HepG2 (cell line): Measurements from ENCODE around the gene PLSCR3. TPM values are rescaled to one million over a fixed set of nuclear protein-coding genes. Genes with fewer than 3 reads are reported as not detected.
A peak's percentile ranks its signal among the peaks of the same experiment; 100 is the strongest.

ENCODE experiments used
- ADNP ChIP-seq: sonication (generic); formaldehyde crosslinking; IDR thresholded peaks from 2 replicates; pipeline ENCODE4 v1.4.0; 2020; ENCODE audit warnings: missing genetic modification reagents
- AGO1 ChIP-seq: fragments of 200-400 bp; formaldehyde crosslinking; IDR thresholded peaks from 2 replicates; pipeline ENCODE4 v1.6.1; 2017; ENCODE audit warnings: mild to moderate bottlenecking, low read depth, low read length, moderate library complexity; ENCODE audit not compliant: poor library complexity, severe bottlenecking
- ATF7 ChIP-seq, 2 experiments: fragments of 450-650 bp in 1 of 2; sonication (generic) in 1 of 2; formaldehyde crosslinking in 1 of 2; IDR thresholded peaks; 2 replicates each; pipeline versions ENCODE4 v1.4.0 to v1.6.1; 2016 to 2020; ENCODE audit warnings: antibody characterized with exemption in 1 of 2, mild to moderate bottlenecking in 1 of 2, missing genetic modification reagents in 1 of 2
- BRCA1 ChIP-seq: sonication (generic); formaldehyde crosslinking; IDR thresholded peaks from 2 replicates; pipeline ENCODE4 v1.4.0; 2020; ENCODE audit warnings: missing genetic modification reagents
- HIVEP1 ChIP-seq: sonication (generic); formaldehyde crosslinking; IDR thresholded peaks from 2 replicates; pipeline ENCODE4 v1.4.0; 2020; ENCODE audit warnings: mild to moderate bottlenecking, missing genetic modification reagents
- KDM6A ChIP-seq: IDR thresholded peaks from 2 replicates; pipeline ENCODE4 v1.6.1; 2016; ENCODE audit warnings: low read depth
- RXRB ChIP-seq: IDR thresholded peaks from 2 replicates; pipeline ENCODE4 v1.6.1; 2016; ENCODE audit warnings: borderline replicate concordance, missing genetic modification reagents, missing compliant biosample characterization
- TARDBP ChIP-seq: sonication (generic); formaldehyde crosslinking; IDR thresholded peaks from 2 replicates; pipeline ENCODE4 v1.8.0; 2022; ENCODE audit warnings: mild to moderate bottlenecking, missing genetic modification reagents
- TCF12 ChIP-seq, 2 experiments: fragments of 450-650 bp in 1 of 2; sonication (generic) in 1 of 2; formaldehyde crosslinking in 1 of 2; IDR thresholded peaks; 2 replicates each; pipeline versions ENCODE4 v1.6.1 to v1.8.0; 2017 to 2022; ENCODE audit warnings: antibody characterized with exemption in 1 of 2, mild to moderate bottlenecking in 1 of 2, missing genetic modification reagents in 1 of 2, moderate library complexity in 1 of 2
- THYN1 ChIP-seq: sonication (generic); formaldehyde crosslinking; IDR thresholded peaks from 2 replicates; pipeline ENCODE4 v1.8.1; 2023; ENCODE audit warnings: low read depth, mild to moderate bottlenecking, moderate library complexity, missing genetic modification reagents, borderline replicate concordance
- ZFP41 ChIP-seq: sonication (generic); formaldehyde crosslinking; IDR thresholded peaks from 2 replicates; pipeline ENCODE4 v1.4.0; 2020; ENCODE audit warnings: mild to moderate bottlenecking, missing genetic modification reagents, borderline replicate concordance
- ZIK1 ChIP-seq: sonication (generic); formaldehyde crosslinking; IDR thresholded peaks from 2 replicates; pipeline ENCODE4 v1.5.0; 2020; ENCODE audit warnings: mild to moderate bottlenecking, low read depth, missing genetic modification reagents, borderline replicate concordance
- ZNF225 ChIP-seq: sonication (generic); formaldehyde crosslinking; IDR thresholded peaks from 2 replicates; pipeline ENCODE4 v1.4.0; 2020; ENCODE audit warnings: mild to moderate bottlenecking, missing genetic modification reagents
- ZNF589 ChIP-seq: sonication (generic); formaldehyde crosslinking; conservative IDR thresholded peaks from 2 replicates; pipeline ENCODE4 v1.8.0; 2022; ENCODE audit warnings: mild to moderate bottlenecking, moderate library complexity, missing genetic modification reagents
- ZNF724P ChIP-seq: sonication (generic); formaldehyde crosslinking; IDR thresholded peaks from 2 replicates; pipeline ENCODE4 v1.8.0; 2022; ENCODE audit warnings: missing genetic modification reagents, borderline replicate concordance
- ZSCAN12 ChIP-seq: sonication (generic); formaldehyde crosslinking; IDR thresholded peaks from 2 replicates; pipeline ENCODE4 v1.9.0; 2021; ENCODE audit warnings: mild to moderate bottlenecking, missing genetic modification reagents
- ZSCAN9 ChIP-seq: IDR thresholded peaks from 2 replicates; pipeline ENCODE4 v1.6.1; 2016; ENCODE audit warnings: borderline replicate concordance
- polyA plus RNA-seq, 8 experiments: library from polyadenylated mRNA; depleted of rRNA in 3 of 8; stranded (reverse) in 7 of 8; unstranded in 1 of 8; fragments of >200 nt; fragmentation: Illumina TruSeq in 4 of 8; extraction: Trizol in 4 of 8; gene quantifications; 2 replicates each; pipeline versions ENCODE4 v1.2.1 to v1.2.3, GENCODE V29; 2011 to 2016; ENCODE audit warnings: low read depth in 4 of 8, missing spikeins in 1 of 8, mixed read lengths in 1 of 8; ENCODE audit not compliant: insufficient read depth in 1 of 8
- total RNA-seq, 5 experiments: library from RNA; depleted of rRNA; stranded (reverse); fragments of >200 nt; fragmentation: Illumina TruSeq; extraction: Trizol; gene quantifications; 2 replicates each; pipeline ENCODE4 v1.2.3, GENCODE V29; 2016; ENCODE audit warnings: low read depth in 1 of 5
- TF ChIP-seq, protein P1 (sequence below): IDR thresholded peaks from 2 replicates; pipeline ENCODE4 v1.6.1; 2012; ENCODE audit warnings: inconsistent platforms
- TF ChIP-seq, protein P2 (sequence below): sonication (generic); formaldehyde crosslinking; IDR thresholded peaks from 2 replicates; pipeline ENCODE4 v1.4.0; 2020; ENCODE audit warnings: missing genetic modification reagents, borderline replicate concordance
- TF ChIP-seq, protein P3 (sequence below): sonication (generic); formaldehyde crosslinking; IDR thresholded peaks from 2 replicates; pipeline ENCODE4 v1.8.0; 2023; ENCODE audit warnings: mild to moderate bottlenecking, missing genetic modification reagents
- TF ChIP-seq, protein P4 (sequence below): sonication (generic); formaldehyde crosslinking; IDR thresholded peaks from 2 replicates; pipeline ENCODE4 v1.4.0; 2020; ENCODE audit warnings: missing genetic modification reagents

The PLSCR3 gene
- total and polyA plus RNA-seq, 2 of the 13 experiments (the other 11 are each of a cell fraction or from before 2014, with no cell fraction given): 5.6 to 6.2 TPM

DNA sequence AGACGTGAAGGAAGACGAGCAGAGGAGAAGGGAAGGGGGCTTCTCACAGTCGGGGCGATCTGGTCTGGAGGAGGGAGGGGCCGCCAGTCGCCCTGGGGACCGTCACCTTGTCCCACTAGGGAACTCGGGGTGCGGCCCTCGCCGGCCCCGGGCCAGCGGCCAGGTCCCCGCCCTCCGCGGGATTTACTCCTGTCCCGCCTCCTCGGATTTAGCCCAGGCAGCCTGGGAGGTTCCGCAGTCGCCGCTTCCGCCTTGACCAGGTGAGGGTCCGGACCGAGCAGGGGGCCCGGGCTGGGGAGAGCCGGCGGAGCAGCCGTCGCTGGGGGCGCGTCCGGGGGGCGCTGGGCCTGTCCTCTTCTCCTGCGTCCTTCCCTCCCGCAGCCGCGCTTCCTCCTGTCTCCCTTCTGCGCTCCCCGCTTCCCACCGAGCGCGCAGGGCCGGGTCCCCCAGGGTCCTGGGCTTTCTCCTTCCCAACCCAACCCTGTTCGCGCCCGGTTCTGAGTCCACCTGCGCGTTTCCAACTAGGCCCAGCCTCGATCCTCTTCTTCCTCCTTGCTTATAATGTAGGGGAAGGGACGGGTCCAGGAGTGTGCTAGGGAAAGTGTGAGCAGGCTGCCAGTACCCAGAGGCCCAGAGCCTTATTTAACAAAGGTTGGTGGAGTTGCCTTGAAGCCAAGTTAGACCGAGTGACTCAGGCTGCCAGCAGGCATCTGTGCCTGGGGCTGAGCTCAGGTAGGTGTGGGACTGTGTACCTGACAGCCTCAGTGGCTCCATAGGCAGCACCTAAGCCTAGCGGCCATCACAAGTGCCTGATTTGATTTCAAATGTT lies 13.3 kb downstream of the PLSCR3 start, which contains the start of gene TNK1 (continued):
- TF ChIP-seq ZIK1 (CRISPR knock-in tag) (no peak), ATF7 (IDR thresholded peaks at IDR 0.05) (no peak), ATF7 (CRISPR knock-in tag; IDR thresholded peaks at IDR 0.05) (no peak), ZNF589 (CRISPR knock-in tag) (no peak), RXRB (peak; percentile 21; the same call in 1 of the 2 replicates), ADNP (CRISPR knock-in tag) (no peak), ZSCAN9 (CRISPR knock-in tag) (no peak), ZSCAN12 (CRISPR knock-in tag) (0 out of 2 replicates have a peak, but pooled peaks have one; percentile 11), KDM6A (no peak), ZNF724P (CRISPR knock-in tag) (peak; percentile 62; the same call in 1 of the 2 replicates), TCF12 (IDR thresholded peaks at IDR 0.05) (no peak), TCF12 (CRISPR knock-in tag; IDR thresholded peaks at IDR 0.05) (no peak), BRCA1 (CRISPR knock-in tag) (0 out of 2 replicates have a peak, but pooled peaks have one; percentile 41), HIVEP1 (no peak), AGO1 (no peak), ZNF225 (no peak), ZFP41 (CRISPR knock-in tag) (no peak), TARDBP (CRISPR knock-in tag) (no peak), THYN1 (CRISPR knock-in tag) (no peak)
- TF ChIP-seq, protein P1, sequence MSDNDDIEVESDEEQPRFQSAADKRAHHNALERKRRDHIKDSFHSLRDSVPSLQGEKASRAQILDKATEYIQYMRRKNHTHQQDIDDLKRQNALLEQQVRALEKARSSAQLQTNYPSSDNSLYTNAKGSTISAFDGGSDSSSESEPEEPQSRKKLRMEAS: no peak
- TF ChIP-seq, protein P2, sequence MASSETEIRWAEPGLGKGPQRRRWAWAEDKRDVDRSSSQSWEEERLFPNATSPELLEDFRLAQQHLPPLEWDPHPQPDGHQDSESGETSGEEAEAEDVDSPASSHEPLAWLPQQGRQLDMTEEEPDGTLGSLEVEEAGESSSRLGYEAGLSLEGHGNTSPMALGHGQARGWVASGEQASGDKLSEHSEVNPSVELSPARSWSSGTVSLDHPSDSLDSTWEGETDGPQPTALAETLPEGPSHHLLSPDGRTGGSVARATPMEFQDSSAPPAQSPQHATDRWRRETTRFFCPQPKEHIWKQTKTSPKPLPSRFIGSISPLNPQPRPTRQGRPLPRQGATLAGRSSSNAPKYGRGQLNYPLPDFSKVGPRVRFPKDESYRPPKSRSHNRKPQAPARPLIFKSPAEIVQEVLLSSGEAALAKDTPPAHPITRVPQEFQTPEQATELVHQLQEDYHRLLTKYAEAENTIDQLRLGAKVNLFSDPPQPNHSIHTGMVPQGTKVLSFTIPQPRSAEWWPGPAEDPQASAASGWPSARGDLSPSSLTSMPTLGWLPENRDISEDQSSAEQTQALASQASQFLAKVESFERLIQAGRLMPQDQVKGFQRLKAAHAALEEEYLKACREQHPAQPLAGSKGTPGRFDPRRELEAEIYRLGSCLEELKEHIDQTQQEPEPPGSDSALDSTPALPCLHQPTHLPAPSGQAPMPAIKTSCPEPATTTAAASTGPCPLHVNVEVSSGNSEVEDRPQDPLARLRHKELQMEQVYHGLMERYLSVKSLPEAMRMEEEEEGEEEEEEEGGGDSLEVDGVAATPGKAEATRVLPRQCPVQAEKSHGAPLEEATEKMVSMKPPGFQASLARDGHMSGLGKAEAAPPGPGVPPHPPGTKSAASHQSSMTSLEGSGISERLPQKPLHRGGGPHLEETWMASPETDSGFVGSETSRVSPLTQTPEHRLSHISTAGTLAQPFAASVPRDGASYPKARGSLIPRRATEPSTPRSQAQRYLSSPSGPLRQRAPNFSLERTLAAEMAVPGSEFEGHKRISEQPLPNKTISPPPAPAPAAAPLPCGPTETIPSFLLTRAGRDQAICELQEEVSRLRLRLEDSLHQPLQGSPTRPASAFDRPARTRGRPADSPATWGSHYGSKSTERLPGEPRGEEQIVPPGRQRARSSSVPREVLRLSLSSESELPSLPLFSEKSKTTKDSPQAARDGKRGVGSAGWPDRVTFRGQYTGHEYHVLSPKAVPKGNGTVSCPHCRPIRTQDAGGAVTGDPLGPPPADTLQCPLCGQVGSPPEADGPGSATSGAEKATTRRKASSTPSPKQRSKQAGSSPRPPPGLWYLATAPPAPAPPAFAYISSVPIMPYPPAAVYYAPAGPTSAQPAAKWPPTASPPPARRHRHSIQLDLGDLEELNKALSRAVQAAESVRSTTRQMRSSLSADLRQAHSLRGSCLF (CRISPR knock-in tag): no peak
- TF ChIP-seq, protein P3, sequence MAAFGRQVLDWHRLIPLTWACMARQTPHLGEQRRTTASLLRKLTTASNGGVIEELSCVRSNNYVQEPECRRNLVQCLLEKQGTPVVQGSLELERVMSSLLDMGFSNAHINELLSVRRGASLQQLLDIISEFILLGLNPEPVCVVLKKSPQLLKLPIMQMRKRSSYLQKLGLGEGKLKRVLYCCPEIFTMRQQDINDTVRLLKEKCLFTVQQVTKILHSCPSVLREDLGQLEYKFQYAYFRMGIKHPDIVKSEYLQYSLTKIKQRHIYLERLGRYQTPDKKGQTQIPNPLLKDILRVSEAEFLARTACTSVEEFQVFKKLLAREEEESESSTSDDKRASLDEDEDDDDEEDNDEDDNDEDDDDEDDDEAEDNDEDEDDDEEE (CRISPR knock-in tag): no peak
- TF ChIP-seq, protein P4, sequence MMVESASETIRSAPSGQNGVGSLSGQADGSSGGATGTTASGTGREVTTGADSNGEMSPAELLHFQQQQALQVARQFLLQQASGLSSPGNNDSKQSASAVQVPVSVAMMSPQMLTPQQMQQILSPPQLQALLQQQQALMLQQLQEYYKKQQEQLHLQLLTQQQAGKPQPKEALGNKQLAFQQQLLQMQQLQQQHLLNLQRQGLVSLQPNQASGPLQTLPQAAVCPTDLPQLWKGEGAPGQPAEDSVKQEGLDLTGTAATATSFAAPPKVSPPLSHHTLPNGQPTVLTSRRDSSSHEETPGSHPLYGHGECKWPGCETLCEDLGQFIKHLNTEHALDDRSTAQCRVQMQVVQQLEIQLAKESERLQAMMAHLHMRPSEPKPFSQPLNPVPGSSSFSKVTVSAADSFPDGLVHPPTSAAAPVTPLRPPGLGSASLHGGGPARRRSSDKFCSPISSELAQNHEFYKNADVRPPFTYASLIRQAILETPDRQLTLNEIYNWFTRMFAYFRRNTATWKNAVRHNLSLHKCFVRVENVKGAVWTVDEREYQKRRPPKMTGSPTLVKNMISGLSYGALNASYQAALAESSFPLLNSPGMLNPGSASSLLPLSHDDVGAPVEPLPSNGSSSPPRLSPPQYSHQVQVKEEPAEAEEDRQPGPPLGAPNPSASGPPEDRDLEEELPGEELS (CRISPR knock-in tag): peak; percentile 24; the same call in 1 of the 2 replicates
